Measurements from ENCODE around the gene ZNF592. TPM values are rescaled to one million over a fixed set of nuclear protein-coding genes. Genes with fewer than 3 reads are reported as not detected.

Gene ZNF592
- 17.2 TPM for total RNA-seq

DNA sequence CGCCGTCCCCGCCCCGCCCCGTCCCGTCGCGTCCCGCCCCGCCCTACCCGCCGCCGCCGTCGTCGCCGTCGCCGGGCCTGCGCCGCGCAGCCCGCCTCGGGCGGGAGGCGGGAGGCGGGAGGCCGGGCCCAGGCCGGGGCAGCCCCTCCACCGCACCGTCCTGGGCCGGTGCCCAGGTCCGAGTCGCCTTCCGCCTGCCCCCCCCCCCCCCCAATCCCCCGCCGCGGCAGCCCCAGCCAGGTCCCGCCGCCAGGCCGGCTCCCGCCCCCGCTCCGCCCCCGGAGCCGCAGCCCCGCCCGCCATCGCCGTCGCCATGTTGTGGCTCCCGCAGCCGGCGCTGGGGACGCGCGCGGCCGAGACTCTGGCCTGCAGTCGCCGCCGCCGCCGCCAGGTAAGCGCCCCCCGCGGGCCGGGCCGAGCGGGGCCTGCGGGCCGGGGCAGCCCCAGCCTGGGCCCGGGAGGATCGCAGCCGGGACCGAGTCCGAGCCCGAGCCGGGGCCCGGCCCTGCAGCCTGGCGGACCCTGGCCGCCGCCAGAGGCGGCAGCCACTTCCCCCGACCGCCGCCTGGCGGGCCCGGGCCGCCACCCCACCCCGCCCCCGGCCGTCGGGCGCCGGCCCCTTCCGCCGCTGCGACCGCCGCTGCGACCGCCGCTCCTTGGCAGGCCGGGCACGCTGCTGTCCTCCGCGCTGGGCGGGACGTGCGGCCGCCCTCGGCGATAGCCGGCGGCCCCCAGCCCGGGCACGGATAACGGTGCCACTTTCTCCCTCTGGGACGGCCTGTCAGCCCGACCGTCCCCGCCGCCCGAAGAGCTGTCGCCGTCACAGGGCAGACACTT is at the start of gene ZNF592:
Gene ZNF592 (plus strand): TSS at position 319 of the 837 bp plus-strand sequence. CDS start 34,084 bp downstream, outside the sequence.

GRCh38 chr15:84716036-84716732 is 32.2 kb upstream of the ZNF592 start, which contains the start of gene SEC11A:
Gene SEC11A (minus strand): TSS chr15:84716139. CDS start chr15:84716075, 64 bp downstream.

GRCh38 chr15:84816694-84817465 is 68.5 kb downstream of the ZNF592 start, which contains the start of gene ALPK3:
Gene ALPK3 (plus strand): TSS chr15:84817356. CDS start chr15:84817453, 97 bp downstream.

Other genes starting within 250 kb of the ZNF592 start
- gene ZSCAN2, start 147.6 kb upstream of the ZNF592 start, total RNA-seq: 32.3 TPM
- 41.0 TPM for gene WDR73, start 94.3 kb upstream of the ZNF592 start, total RNA-seq
- 1.5 TPM for gene NMB, start 90.4 kb upstream of the ZNF592 start, total RNA-seq
- 133 TPM for gene SEC11A, start 32.5 kb upstream of the ZNF592 start, total RNA-seq
- gene ALPK3, start 68.8 kb downstream of the ZNF592 start, total RNA-seq: 11.1 TPM
- gene SLC28A1, start 136.1 kb downstream of the ZNF592 start, total RNA-seq: 0.16 TPM
- 48.8 TPM for gene PDE8A, start 233.3 kb downstream of the ZNF592 start, total RNA-seq

Data from camera-type eye (tissue), 1 donor.